ENCODE measurements around the gene FAM107B.

Gene FAM107B

GRCh38 chr10:14758451-14758850 is 16.2 kb downstream of the FAM107B start:
- Mint-ChIP-seq H3K27me3 (no peaks in the 10 kb centered on the region), H3K4me3 (no peak overlapping the region), H3K9me3 (no peaks in the 10 kb centered on the region), H3K27ac (no peak overlapping the region), H3K36me3 (ENCODE audit: low read depth) (no peaks in the 10 kb centered on the region), H3K4me1 (peaks cover 7% of the 10 kb centered on the region)
- no peak for DNase-seq
- ATAC-seq: no peak

- no peaks in the 10 kb centered on the region for H3K27me3 Mint-ChIP-seq
- no peaks in the 10 kb centered on the region for H3K36me3 Mint-ChIP-seq (ENCODE audit: low read depth)
- H3K4me3 Mint-ChIP-seq: no peak overlapping the region
- DNase-seq: no peak
- no peaks in the 10 kb centered on the region for H3K9me3 Mint-ChIP-seq
- ATAC-seq: no peak
- peaks cover 10% of the 10 kb centered on the region for H3K4me1 Mint-ChIP-seq
- H3K27ac Mint-ChIP-seq: no peak overlapping the region
Observed at GRCh38 chr10:14757986-14758385, 16.7 kb downstream of the FAM107B start.

- Mint-ChIP-seq H3K27me3 (no peaks in the 10 kb centered on the region), H3K4me1 (peaks cover 12% of the 10 kb centered on the region), H3K27ac (no peak overlapping the region), H3K4me3 (no peak overlapping the region), H3K36me3 (ENCODE audit: low read depth) (no peaks in the 10 kb centered on the region), H3K9me3 (no peaks in the 10 kb centered on the region)
- DNase-seq (no peak), ATAC-seq (no peak)
Observed at GRCh38 chr10:14757394-14757793, 17.3 kb downstream of the FAM107B start.

- no peaks in the 10 kb centered on the region for H3K27me3 Mint-ChIP-seq
- no peak for ATAC-seq
- H3K4me3 Mint-ChIP-seq: no peak overlapping the region
- H3K9me3 Mint-ChIP-seq: no peaks in the 10 kb centered on the region
- H3K27ac Mint-ChIP-seq: no peak overlapping the region
- H3K4me1 Mint-ChIP-seq: peaks cover 17% of the 10 kb centered on the region
- DNase-seq: no peak
- H3K36me3 Mint-ChIP-seq (ENCODE audit: low read depth): no peaks in the 10 kb centered on the region
Observed at GRCh38 chr10:14753441-14753840, 21.3 kb downstream of the FAM107B start.

- Mint-ChIP-seq H3K27me3 (no peaks in the 10 kb centered on the region), H3K4me1 (peaks cover 15% of the 10 kb centered on the region), H3K36me3 (ENCODE audit: low read depth) (no peaks in the 10 kb centered on the region), H3K9me3 (peaks cover 3% of the 10 kb centered on the region), H3K4me3 (no peak overlapping the region), H3K27ac (no peak overlapping the region)
- DNase-seq (no peak), ATAC-seq (no peak)
Observed at GRCh38 chr10:14751921-14752320, 22.8 kb downstream of the FAM107B start.

- no peak overlapping the region for H3K4me3 Mint-ChIP-seq
- peaks cover 15% of the 10 kb centered on the region for H3K4me1 Mint-ChIP-seq
- no peak for DNase-seq
- H3K9me3 Mint-ChIP-seq: peaks cover 3% of the 10 kb centered on the region
- no peak overlapping the region for H3K27ac Mint-ChIP-seq
- no peaks in the 10 kb centered on the region for H3K27me3 Mint-ChIP-seq
- no peaks in the 10 kb centered on the region for H3K36me3 Mint-ChIP-seq (ENCODE audit: low read depth)
- no peak for ATAC-seq
Observed at GRCh38 chr10:14751014-14751896, 23.4 kb downstream of the FAM107B start.

GRCh38 chr10:14749070-14749809 is 25.5 kb downstream of the FAM107B start:
- Mint-ChIP-seq H3K27me3 (no peaks in the 10 kb centered on the region), H3K36me3 (ENCODE audit: low read depth) (peaks cover 1% of the 10 kb centered on the region), H3K27ac (no peak overlapping the region), H3K9me3 (peaks cover 14% of the 10 kb centered on the region), H3K4me3 (no peak overlapping the region), H3K4me1 (peaks cover 21% of the 10 kb centered on the region)
- ATAC-seq (no peak), DNase-seq (no peak)

- Mint-ChIP-seq H3K27me3 (no peaks in the 10 kb centered on the region), H3K4me1 (peaks cover 29% of the 10 kb centered on the region), H3K27ac (no peak overlapping the region), H3K9me3 (peaks cover 18% of the 10 kb centered on the region), H3K4me3 (no peak overlapping the region), H3K36me3 (ENCODE audit: low read depth) (peaks cover 1% of the 10 kb centered on the region)
- ATAC-seq (no peak), DNase-seq (no peak)
Observed at GRCh38 chr10:14748441-14748840, 26.3 kb downstream of the FAM107B start.

- peak; percentile 95 for ATAC-seq
- peaks cover 1% of the 10 kb centered on the region for H3K36me3 Mint-ChIP-seq (ENCODE audit: low read depth)
- H3K9me3 Mint-ChIP-seq: peaks cover 20% of the 10 kb centered on the region
- H3K27ac Mint-ChIP-seq: peak overlapping the region; percentile 72
- no peaks in the 10 kb centered on the region for H3K27me3 Mint-ChIP-seq
- DNase-seq: no peak
- peaks cover 46% of the 10 kb centered on the region for H3K4me1 Mint-ChIP-seq
- peak overlapping the region; percentile 24 for H3K4me3 Mint-ChIP-seq
Observed at GRCh38 chr10:14742815-14743214, 31.9 kb downstream of the FAM107B start.

GRCh38 chr10:14742382-14742781 is 32.3 kb downstream of the FAM107B start:
- DNase-seq: no peak
- Mint-ChIP-seq H3K27me3 (no peaks in the 10 kb centered on the region), H3K36me3 (ENCODE audit: low read depth) (peaks cover 1% of the 10 kb centered on the region), H3K9me3 (peaks cover 19% of the 10 kb centered on the region), H3K27ac (peak overlapping the region; percentile 72), H3K4me1 (peaks cover 50% of the 10 kb centered on the region), H3K4me3 (peak overlapping the region; percentile 24)
- peak; percentile 45 for ATAC-seq

GRCh38 chr10:14740684-14741247 is 33.9 kb downstream of the FAM107B start:
- H3K4me1 Mint-ChIP-seq: peaks cover 64% of the 10 kb centered on the region
- H3K36me3 Mint-ChIP-seq (ENCODE audit: low read depth): peaks cover 1% of the 10 kb centered on the region
- ATAC-seq: no peak
- no peak overlapping the region for H3K4me3 Mint-ChIP-seq
- H3K27me3 Mint-ChIP-seq: no peaks in the 10 kb centered on the region
- H3K27ac Mint-ChIP-seq: peak overlapping the region; percentile 57
- DNase-seq: no peak
- peaks cover 14% of the 10 kb centered on the region for H3K9me3 Mint-ChIP-seq

- peaks cover 3% of the 10 kb centered on the region for H3K9me3 Mint-ChIP-seq
- H3K4me3 Mint-ChIP-seq: no peak overlapping the region
- no peaks in the 10 kb centered on the region for H3K36me3 Mint-ChIP-seq (ENCODE audit: low read depth)
- peak overlapping the region; percentile 33 for H3K27ac Mint-ChIP-seq
- peaks cover 46% of the 10 kb centered on the region for H3K4me1 Mint-ChIP-seq
- ATAC-seq (no peak), DNase-seq (no peak)
- no peaks in the 10 kb centered on the region for H3K27me3 Mint-ChIP-seq
Observed at GRCh38 chr10:14737808-14738545, 36.7 kb downstream of the FAM107B start.

- Mint-ChIP-seq H3K4me1 (peaks cover 35% of the 10 kb centered on the region), H3K4me3 (peak overlapping the region; percentile 30), H3K27me3 (no peaks in the 10 kb centered on the region), H3K36me3 (ENCODE audit: low read depth) (no peaks in the 10 kb centered on the region), H3K9me3 (peaks cover 3% of the 10 kb centered on the region), H3K27ac (peak overlapping the region; percentile 13)
- no peak for DNase-seq
- no peak for ATAC-seq
Observed at GRCh38 chr10:14736600-14737081, 38.1 kb downstream of the FAM107B start.

- peaks cover 3% of the 10 kb centered on the region for H3K9me3 Mint-ChIP-seq
- no peak overlapping the region for H3K27ac Mint-ChIP-seq
- ATAC-seq (no peak), DNase-seq (no peak)
- H3K4me1 Mint-ChIP-seq: peaks cover 31% of the 10 kb centered on the region
- H3K36me3 Mint-ChIP-seq (ENCODE audit: low read depth): no peaks in the 10 kb centered on the region
- H3K27me3 Mint-ChIP-seq: no peaks in the 10 kb centered on the region
- H3K4me3 Mint-ChIP-seq: no peak overlapping the region
Observed at GRCh38 chr10:14736043-14736442, 38.7 kb downstream of the FAM107B start.

Measured in activated naive CD8-positive, alpha-beta T cell treated with anti-CD3 and anti-CD28 coated beads, Interleukin-2, amount 50 U/mL, for 24 hours (primary cell).